Breast epithelium (tissue), 3 donors: Measurements from ENCODE around the gene OR51A2.

Source experiments
- POLR2A ChIP-seq: fragments of 450-650 bp; IDR thresholded peaks from one replicate; pipeline ENCODE4 v1.6.1; 2016; ENCODE audit warnings: antibody characterized with exemption, mild to moderate bottlenecking, moderate library complexity
- POLR2AphosphoS5 ChIP-seq, 3 donors: sonication (generic); formaldehyde crosslinking; IDR thresholded peaks; one replicate each; pipeline ENCODE4 v1.6.1; 2017; ENCODE audit warnings: antibody characterized with exemption in 3 of 3
- TF ChIP-seq, protein P1 (sequence below), 3 donors: fragments of 450-650 bp; IDR thresholded peaks; one replicate each; pipeline ENCODE4 v1.5.1; 2016 to 2017; ENCODE audit warnings: antibody characterized with exemption in 3 of 3, mild to moderate bottlenecking in 3 of 3, moderate library complexity in 3 of 3

DNA sequence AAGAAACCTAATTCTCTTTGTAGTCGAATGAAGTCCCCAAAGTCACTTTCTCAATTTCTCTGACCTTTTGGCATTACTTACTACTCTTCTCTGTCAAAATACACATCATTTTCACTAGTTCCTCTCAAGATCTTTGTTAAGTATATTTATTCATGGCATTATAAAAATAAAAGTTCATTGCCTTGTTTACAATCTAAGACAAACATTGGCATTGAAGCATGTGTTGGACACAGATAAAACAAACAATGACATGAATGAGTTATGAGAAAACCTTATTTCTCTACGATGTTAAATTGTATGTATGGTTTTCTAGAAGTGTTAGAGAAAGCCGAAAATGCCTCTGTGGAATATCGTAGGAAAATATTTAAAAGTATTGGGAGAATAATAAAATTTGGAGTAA, 22.8 kb downstream of the OR51A2 start:
- TF ChIP-seq, protein P1, sequence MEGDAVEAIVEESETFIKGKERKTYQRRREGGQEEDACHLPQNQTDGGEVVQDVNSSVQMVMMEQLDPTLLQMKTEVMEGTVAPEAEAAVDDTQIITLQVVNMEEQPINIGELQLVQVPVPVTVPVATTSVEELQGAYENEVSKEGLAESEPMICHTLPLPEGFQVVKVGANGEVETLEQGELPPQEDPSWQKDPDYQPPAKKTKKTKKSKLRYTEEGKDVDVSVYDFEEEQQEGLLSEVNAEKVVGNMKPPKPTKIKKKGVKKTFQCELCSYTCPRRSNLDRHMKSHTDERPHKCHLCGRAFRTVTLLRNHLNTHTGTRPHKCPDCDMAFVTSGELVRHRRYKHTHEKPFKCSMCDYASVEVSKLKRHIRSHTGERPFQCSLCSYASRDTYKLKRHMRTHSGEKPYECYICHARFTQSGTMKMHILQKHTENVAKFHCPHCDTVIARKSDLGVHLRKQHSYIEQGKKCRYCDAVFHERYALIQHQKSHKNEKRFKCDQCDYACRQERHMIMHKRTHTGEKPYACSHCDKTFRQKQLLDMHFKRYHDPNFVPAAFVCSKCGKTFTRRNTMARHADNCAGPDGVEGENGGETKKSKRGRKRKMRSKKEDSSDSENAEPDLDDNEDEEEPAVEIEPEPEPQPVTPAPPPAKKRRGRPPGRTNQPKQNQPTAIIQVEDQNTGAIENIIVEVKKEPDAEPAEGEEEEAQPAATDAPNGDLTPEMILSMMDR (IDR thresholded peaks at IDR 0.05), result no peak
- TF ChIP-seq POLR2AphosphoS5 (IDR thresholded peaks at IDR 0.05) (no peak), POLR2A (no peak)
